Aorta (tissue), 5 donors: ENCODE data around the gene FBH1. TPM values are rescaled to one million over a fixed set of nuclear protein-coding genes. Genes with fewer than 3 reads are reported as not detected.

ENCODE experiments used
- ATAC-seq: fragments of 200-7000 bp; cut with Tn5 transposase; one replicate; pipeline ENCODE4 v1.9.1; 2022; ENCODE audit warnings: moderate library complexity; ENCODE audit not compliant: low FRiP score
- DNase-seq, 2 donors: peaks; one replicate each; pipeline ENCODE4 v3.0.0-alpha.2; 2020
- H3K27ac ChIP-seq, 2 donors: one replicate each; pipeline ENCODE4 v1.5.1; 2013; ENCODE audit warnings: low read length in 2 of 2, mild to moderate bottlenecking in 2 of 2, moderate library complexity in 2 of 2, control low read depth in 1 of 2, inconsistent platforms in 1 of 2, low read depth in 1 of 2
- H3K27me3 ChIP-seq, 2 donors: one replicate each; pipeline ENCODE4 v1.6.1; 2013; ENCODE audit warnings: control low read depth in 1 of 2, low read length in 1 of 2, mild to moderate bottlenecking in 1 of 2, moderate library complexity in 1 of 2; ENCODE audit not compliant: insufficient read depth in 2 of 2, control insufficient read depth in 1 of 2
- H3K36me3 ChIP-seq, 2 donors: one replicate each; pipeline ENCODE4 v1.6.1; 2013; ENCODE audit warnings: control low read depth in 1 of 2, low read length in 1 of 2, mild to moderate bottlenecking in 1 of 2; ENCODE audit not compliant: insufficient read depth in 2 of 2, control insufficient read depth in 1 of 2
- H3K4me1 ChIP-seq, 2 donors: one replicate each; pipeline ENCODE4 v1.6.1; 2013; ENCODE audit warnings: low read length in 2 of 2, control low read depth in 1 of 2, mild to moderate bottlenecking in 1 of 2, moderate library complexity in 1 of 2; ENCODE audit not compliant: insufficient read depth in 2 of 2, control insufficient read depth in 1 of 2
- H3K4me3 ChIP-seq, 2 donors: one replicate each; pipeline ENCODE4 v1.5.1; 2013; ENCODE audit warnings: low read length in 2 of 2, control low read depth in 1 of 2, mild to moderate bottlenecking in 1 of 2
- H3K9me3 ChIP-seq: one replicate; pipeline ENCODE4 v1.6.1; 2013; ENCODE audit warnings: mild to moderate bottlenecking, low read length; ENCODE audit not compliant: control insufficient read depth
- WGBS, 2 donors: extraction: QIAGEN DNeasy Blood & Tissue Kit; methylation state at CpG; one replicate each; pipeline ENCODE4 v1.1.7; 2013; 5-methylcytosine and 5-hydroxymethylcytosine counted together
- intact Hi-C, 2 donors: fragments of 100-400 bp; cut with DNase I; formaldehyde crosslinking; loops; one replicate each; pipeline versions ENCODE4 v1.14.2 to v1.15.0; 2022
- polyA plus RNA-seq, 2 donors: library from polyadenylated mRNA; stranded (reverse); fragments of 200-250 nt; gene quantifications; one replicate each; pipeline ENCODE4 v1.2.3, GENCODE V29; 2013
- total RNA-seq, 2 donors: library from RNA; stranded (reverse); fragmentation: NEBNext Ultra II Directional; extraction: Animal tissue kit (Norgen Biotek cat#: 25700); gene quantifications; one replicate each; pipeline ENCODE4 v1.2.1, GENCODE V29; 2021
- donor health status: healthy with polysubstance abuse.
- donor health status: Bipolar disorder and iron deficiency.
- donor health status: DM: no; HTN: no; CAD: no.
- donor health status: DM: no; HTN: no; CAD: no.
- donor health status: DM: yes; HTN: yes; CAD: no.

FBH1 gene
- total and polyA plus RNA-seq, 4 donors, result 36.9 to 110 (median 104) TPM

DNA sequence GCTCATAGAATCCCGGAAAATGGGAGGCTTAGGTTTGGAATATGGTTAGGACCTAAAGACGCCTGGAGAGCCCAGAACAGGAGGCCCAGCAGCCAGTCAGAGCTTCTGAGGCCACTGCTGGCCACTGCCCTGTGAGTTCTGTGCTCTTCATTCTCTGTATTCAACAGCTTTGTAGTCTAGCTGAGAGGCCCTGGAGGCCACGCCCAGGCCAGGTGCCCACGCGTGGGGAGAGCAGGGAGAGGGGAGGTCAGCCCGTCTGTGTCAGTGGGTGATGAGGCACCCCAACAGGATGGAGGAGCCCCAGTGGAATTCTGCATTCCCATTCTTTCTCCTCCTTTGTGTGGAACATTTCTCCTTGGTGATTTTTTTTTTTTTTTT, 58.2 kb downstream of the FBH1 start:
- Histone ChIP-seq H3K27me3 (no peaks in the 10 kb centered on the region), H3K4me3 (no peak overlapping the region), H3K4me1 (no peaks in the 10 kb centered on the region), H3K9me3 (no peaks in the 10 kb centered on the region), H3K27ac (no peak overlapping the region), H3K36me3 (no peaks in the 10 kb centered on the region)
- 80 to 88% methylated on average over 6 of the region's 6 CpGs for WGBS, 2 donors
- intact Hi-C loops, result loop anchor here in 1 of 2 donors (5.0 to 10.0 kb wide), 2 partner anchors 67 to 139 kb away; partner anchors contain the start of gene RBM17
- DNase-seq (peak in 1 of 2 donors; percentile 50), ATAC-seq (no peak)

DNA sequence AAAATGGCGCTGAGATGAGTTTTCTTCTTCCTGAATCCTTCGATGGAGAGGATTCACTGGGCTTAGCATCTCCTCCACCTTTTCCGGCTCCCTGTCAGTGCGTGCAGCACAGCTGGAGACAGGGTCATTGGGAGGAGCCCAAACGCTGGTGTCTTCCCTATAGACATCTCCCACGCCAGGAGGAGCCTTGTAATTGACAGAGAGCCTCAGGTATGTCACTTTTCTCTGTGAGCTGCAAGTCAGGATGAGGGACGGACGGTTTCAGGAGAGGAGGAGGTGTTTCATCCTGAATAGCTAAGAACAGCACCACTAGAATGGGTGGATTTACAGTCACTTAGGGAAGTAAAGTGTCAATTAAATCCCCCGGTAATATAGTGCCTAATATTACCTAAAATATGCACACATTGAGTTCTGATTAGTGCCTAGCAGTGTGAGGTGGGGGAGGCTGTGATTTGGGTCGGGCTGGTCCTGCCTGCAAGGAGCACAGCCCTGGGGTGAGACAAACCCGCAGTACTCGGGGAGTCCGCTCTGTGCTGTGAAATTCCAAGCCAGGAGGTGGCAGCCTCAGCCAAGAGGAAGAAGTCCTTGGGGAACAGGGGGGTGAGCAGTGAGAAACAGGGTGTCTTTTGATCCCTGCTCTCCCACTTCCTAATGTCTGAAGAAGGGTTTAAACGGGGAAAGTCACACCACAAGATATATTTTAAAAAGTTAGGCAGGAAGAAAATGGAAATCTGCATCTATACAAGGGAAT, 59.1 kb downstream of the FBH1 start:
- H3K4me1 ChIP-seq, result no peaks in the 10 kb centered on the region
- intact Hi-C loops, result loop anchor here in 1 of 2 donors (5.0 to 10.0 kb wide), 2 partner anchors 66 to 138 kb away; partner anchors contain the start of gene RBM17
- H3K27me3 ChIP-seq, result no peaks in the 10 kb centered on the region
- H3K9me3 ChIP-seq, result no peaks in the 10 kb centered on the region
- H3K4me3 ChIP-seq, result no peak overlapping the region
- DNase-seq (peak; percentile 73 to 81), ATAC-seq (no peak)
- 46 to 48% methylated on average over 14 of the region's 14 CpGs for WGBS, 2 donors
- H3K36me3 ChIP-seq, result no peaks in the 10 kb centered on the region
- no peak overlapping the region for H3K27ac ChIP-seq

DNA sequence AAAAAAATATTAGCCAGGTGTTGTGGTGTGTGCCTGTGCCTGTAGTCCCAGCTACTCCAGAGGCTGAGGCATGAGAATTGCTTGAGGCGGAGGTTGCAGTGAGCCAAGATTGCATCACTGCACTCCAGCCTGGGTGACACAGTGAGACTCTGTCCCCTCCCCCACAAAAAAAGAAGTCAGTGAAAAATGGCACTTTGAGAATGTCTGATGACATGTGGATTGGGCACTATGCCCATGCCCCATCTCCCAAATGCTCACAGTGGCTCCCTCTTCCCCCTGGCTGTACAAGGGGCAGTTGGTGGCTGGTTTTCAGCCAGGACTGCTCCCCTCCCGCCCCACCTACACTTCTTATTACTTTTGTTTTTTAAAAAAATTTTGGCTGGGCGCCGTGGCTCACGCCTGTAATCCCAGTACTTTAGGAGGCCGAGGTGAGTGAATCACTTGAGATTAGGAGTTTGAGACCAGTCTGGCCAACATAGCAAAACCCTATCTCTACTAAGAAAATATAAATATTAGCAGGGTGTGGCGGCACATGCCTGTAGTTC, 61.2 kb downstream of the FBH1 start:
- 35 to 44% methylated on average over 7 of the region's 7 CpGs for WGBS, 2 donors
- Histone ChIP-seq H3K27ac (no peak overlapping the region), H3K4me1 (no peaks in the 10 kb centered on the region), H3K27me3 (no peaks in the 10 kb centered on the region), H3K36me3 (no peaks in the 10 kb centered on the region), H3K9me3 (no peaks in the 10 kb centered on the region), H3K4me3 (no peak overlapping the region)
- DNase-seq (peak; percentile 76 to 79), ATAC-seq (peak; percentile 73)
- intact Hi-C loops, result no loop called here

- Histone ChIP-seq H3K4me3 (no peak overlapping the region), H3K4me1 (no peaks in the 10 kb centered on the region), H3K27ac (no peak overlapping the region), H3K9me3 (no peaks in the 10 kb centered on the region), H3K27me3 (no peaks in the 10 kb centered on the region), H3K36me3 (no peaks in the 10 kb centered on the region)
- 86 to 87% methylated on average over 6 of the region's 6 CpGs for WGBS, 2 donors
- ATAC-seq (no peak), DNase-seq (peak in 1 of 2 donors; percentile 44)
- intact Hi-C loops, result no loop called here
Measured at GRCh38 chr10:5951721-5952407, 61.8 kb downstream of the FBH1 start.

GRCh38 chr10:5952731-5953385, 62.8 kb downstream of the FBH1 start:
- no peaks in the 10 kb centered on the region for H3K4me1 ChIP-seq
- H3K4me3 ChIP-seq, result no peak overlapping the region
- H3K27me3 ChIP-seq, result no peaks in the 10 kb centered on the region
- H3K27ac ChIP-seq, result no peak overlapping the region
- H3K36me3 ChIP-seq, result no peaks in the 10 kb centered on the region
- DNase-seq, result peak in 1 of 2 donors; percentile 70
- intact Hi-C loops, result no loop called here
- WGBS, 2 donors, result 86 to 89% methylated on average over 20 of the region's 20 CpGs
- no peaks in the 10 kb centered on the region for H3K9me3 ChIP-seq
- no peak for ATAC-seq

- H3K27ac ChIP-seq, result no peak overlapping the region
- no peaks in the 10 kb centered on the region for H3K9me3 ChIP-seq
- H3K4me1 ChIP-seq, result no peaks in the 10 kb centered on the region
- WGBS, 2 donors, result 77 to 85% methylated on average over 5 of the region's 5 CpGs
- no peaks in the 10 kb centered on the region for H3K36me3 ChIP-seq
- no peak overlapping the region for H3K4me3 ChIP-seq
- DNase-seq, result peak in 1 of 2 donors; percentile 41
- no peak for ATAC-seq
- intact Hi-C loops, result no loop called here
- no peaks in the 10 kb centered on the region for H3K27me3 ChIP-seq
Measured at GRCh38 chr10:5953676-5954075, 63.6 kb downstream of the FBH1 start.

DNA sequence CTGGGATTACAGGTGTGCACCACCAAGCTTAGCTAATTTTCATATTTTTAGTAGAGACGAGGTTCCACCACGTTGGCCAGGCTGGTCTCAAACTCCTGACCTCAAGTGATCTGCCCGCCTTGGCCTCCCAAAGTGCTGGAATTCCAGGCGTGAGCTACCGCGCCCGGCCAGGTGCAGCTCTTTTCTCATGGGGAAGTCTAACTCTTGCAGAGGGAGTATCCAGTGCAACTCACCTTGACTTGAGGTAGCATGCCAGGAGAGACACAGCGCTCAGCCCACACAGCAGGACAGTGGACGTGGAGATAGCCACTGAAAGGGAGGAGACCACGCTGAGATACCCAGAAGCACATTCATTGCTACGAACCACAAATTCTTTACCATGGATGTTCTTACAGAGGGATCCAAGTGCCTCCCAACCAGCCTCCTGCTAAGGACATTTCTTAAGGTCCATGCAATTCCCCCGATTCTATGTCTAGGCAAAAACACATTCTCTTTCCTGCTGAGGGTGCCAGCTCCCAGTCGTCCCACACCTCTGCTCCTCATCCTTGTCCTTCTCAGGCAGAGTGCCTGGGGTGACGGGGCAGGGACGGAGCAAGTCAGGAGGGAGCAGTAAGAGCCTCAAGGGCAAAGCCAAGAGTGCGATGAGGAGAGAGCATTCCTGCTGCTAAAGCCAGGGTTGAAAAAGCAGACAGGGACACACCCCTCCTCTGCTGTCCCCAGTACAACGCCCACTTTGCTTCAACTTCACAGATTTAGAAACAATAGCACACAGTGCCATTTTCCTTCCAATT, 66.3 kb downstream of the FBH1 start:
- H3K27me3 ChIP-seq, result no peaks in the 10 kb centered on the region
- intact Hi-C loops, result no loop called here
- peak overlapping the region in 1 of 2 donors; percentile 30 for H3K27ac ChIP-seq
- H3K36me3 ChIP-seq, result no peaks in the 10 kb centered on the region
- DNase-seq (peak in 1 of 2 donors; percentile 50), ATAC-seq (no peak)
- H3K9me3 ChIP-seq, result no peaks in the 10 kb centered on the region
- WGBS, 2 donors, result 62 to 71% methylated on average over 17 of the region's 17 CpGs
- H3K4me1 ChIP-seq, result no peaks in the 10 kb centered on the region
- no peak overlapping the region for H3K4me3 ChIP-seq

GRCh38 chr10:5958077-5958476, 68.0 kb downstream of the FBH1 start:
- H3K4me3 ChIP-seq, result no peak overlapping the region
- peak overlapping the region in 1 of 2 donors; percentile 7 for H3K27ac ChIP-seq
- H3K27me3 ChIP-seq, result no peaks in the 10 kb centered on the region
- intact Hi-C loops, result no loop called here
- peaks cover 0 to under 1% of the 10 kb centered on the region in 2 donors for H3K36me3 ChIP-seq
- 49% methylated on average over 2 of the region's 2 CpGs for WGBS, 2 donors
- ATAC-seq (no peak), DNase-seq (no peak)
- H3K9me3 ChIP-seq, result no peaks in the 10 kb centered on the region
- H3K4me1 ChIP-seq, result no peaks in the 10 kb centered on the region
